DMS53 (cell line): Measurements from ENCODE around the gene ADAP2.
"Not testable (repeated sequence)": the region's sequence is repeated elsewhere in the genome, so short reads cannot be mapped to it uniquely, and the experiment has no call there.

Experiments used
- DNase-seq: peaks from one replicate; lab custom pipeline; 2025; lab: John Stamatoyannopoulos, UW

ADAP2 gene

GRCh38 chr17:30969989-30970830, 48.5 kb downstream of the ADAP2 start:
- peak; percentile 54 for DNase-seq

- peak; percentile 85 for DNase-seq
Observed at GRCh38 chr17:30970831-30971567, 49.3 kb downstream of the ADAP2 start, which contains the start of gene RNF135. RNF135 (plus strand) TSS chr17:30971039; CDS start chr17:30971074, 35 bp downstream.

- DNase-seq, result no peak
Observed at GRCh38 chr17:30975042-30975820, 53.5 kb downstream of the ADAP2 start.

- DNase-seq, result not testable (repeated sequence)
Observed at GRCh38 chr17:30979919-30980318, 58.2 kb downstream of the ADAP2 start.

- DNase-seq, result no peak
Observed at GRCh38 chr17:30981531-30982519, 60.1 kb downstream of the ADAP2 start.

- no peak for DNase-seq
Observed at GRCh38 chr17:30982855-30983254, 61.1 kb downstream of the ADAP2 start.

- DNase-seq, result no peak
Observed at GRCh38 chr17:30990458-30990857, 68.7 kb downstream of the ADAP2 start.

- no peak for DNase-seq
Observed at GRCh38 chr17:30992551-30992950, 70.8 kb downstream of the ADAP2 start.

GRCh38 chr17:30995347-30995746, 73.6 kb downstream of the ADAP2 start:
- peak; percentile 6 for DNase-seq

GRCh38 chr17:30996486-30996885, 74.7 kb downstream of the ADAP2 start:
- DNase-seq, result peak; percentile 64

GRCh38 chr17:30997270-30997669, 75.5 kb downstream of the ADAP2 start:
- no peak for DNase-seq

- DNase-seq, result no peak
Observed at GRCh38 chr17:30997842-30998241, 76.1 kb downstream of the ADAP2 start.

- DNase-seq, result peak; percentile 31
Observed at GRCh38 chr17:31002047-31002446, 80.3 kb downstream of the ADAP2 start.

GRCh38 chr17:31003225-31003866, 81.6 kb downstream of the ADAP2 start:
- no peak for DNase-seq

GRCh38 chr17:31004160-31004559, 82.4 kb downstream of the ADAP2 start:
- no peak for DNase-seq

- DNase-seq, result no peak
Observed at GRCh38 chr17:31007695-31008373, 86.1 kb downstream of the ADAP2 start.

GRCh38 chr17:31008374-31009041, 86.8 kb downstream of the ADAP2 start:
- DNase-seq, result peak; percentile 80
